ENCODE data around the gene NFATC2.
A peak's percentile ranks its signal among the peaks of the same experiment; 100 is the strongest.

NFATC2 gene

DNA sequence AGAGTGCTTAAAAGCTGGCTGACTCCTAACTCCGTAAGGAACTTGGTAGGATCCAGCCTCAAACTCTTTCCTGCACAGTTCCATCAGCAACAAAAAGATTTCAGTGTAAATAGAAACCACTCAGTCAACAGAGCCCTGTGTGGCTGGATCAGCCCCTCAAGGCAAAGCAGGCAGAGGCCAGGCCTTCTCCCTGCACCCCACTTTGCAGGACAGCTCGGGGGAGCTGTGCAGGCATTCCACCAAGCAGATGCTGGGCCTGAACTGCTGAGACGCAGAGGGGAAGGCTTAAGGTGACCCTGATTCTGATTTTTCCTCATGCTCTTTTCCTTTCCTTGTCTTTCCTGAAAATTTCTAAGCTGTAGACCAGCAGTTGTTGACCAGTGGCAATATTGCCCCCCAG, 91.5 kb downstream of the NFATC2 start:
- no peak for DNase-seq (ENCODE audit: low spot score)

GRCh38 chr20:51450221-51450712, 92.3 kb downstream of the NFATC2 start:
- DNase-seq (ENCODE audit: low spot score): no peak

DNA sequence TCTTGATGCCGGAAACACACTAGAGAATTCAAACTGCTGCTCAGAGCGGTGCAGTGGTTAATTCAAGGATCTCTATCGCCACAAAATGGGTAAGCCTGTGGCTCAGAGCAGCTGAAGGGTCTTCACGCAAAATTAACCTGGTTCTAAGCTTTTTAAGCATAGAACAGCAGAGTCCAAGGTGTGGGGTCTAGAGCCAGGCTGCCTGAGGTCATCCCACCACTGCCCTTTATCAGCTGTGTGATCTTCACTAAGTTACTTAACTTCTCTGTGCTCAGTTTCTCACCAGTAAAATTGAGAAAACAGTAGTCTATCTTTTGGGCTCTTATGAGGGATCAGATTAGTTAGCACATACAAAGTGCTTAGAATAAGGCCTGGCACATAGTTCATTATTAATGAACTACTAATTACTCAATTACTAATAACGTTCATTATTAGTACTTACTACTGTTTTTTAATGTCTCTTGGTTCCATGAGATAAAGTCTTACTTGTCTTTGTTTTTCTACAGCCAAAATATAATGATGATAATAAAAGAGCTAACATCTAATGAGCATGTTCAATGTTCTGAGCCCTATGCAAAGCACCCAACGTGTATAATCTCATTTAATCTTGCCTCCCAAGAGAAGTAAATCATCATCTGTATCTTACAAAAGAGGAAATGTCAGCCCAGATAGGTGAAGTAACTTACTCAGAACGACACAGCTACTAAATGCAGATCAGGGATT, 92.9 kb downstream of the NFATC2 start:
- DNase-seq (ENCODE audit: low spot score): no peak

GRCh38 chr20:51447765-51448148, 94.8 kb downstream of the NFATC2 start:
- DNase-seq (ENCODE audit: low spot score): no peak

DNA sequence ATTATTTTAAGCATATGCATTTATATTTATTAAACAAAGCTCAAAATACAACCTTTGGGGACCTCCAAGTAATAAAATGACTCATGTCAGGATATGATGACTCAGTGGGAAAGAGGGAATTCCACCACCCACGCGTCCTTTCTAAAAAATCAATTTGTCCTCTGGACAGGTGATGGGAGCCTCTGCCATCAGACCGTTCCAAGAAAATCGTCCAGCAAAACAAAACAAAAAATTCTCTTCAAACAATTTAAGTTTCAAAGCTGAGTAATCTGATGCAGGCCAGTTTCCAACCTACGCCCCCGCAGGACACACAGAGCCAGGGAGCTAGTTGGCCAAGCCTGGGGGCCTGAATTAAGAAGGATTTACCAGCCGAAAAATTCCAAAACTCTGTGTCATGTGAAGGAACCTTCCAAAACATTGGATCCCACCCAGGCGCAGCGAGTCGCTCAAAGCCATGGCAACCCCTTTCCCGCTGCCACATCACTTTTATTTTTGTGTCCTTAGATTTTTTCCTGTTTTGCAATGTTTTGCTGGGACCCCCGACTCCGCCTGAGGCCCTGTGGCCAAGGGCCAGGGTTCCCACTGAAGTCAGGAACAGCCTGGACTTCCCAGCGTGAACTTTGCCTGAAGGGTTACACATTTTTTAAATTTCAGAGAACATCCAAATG, 95.3 kb downstream of the NFATC2 start:
- DNase-seq (ENCODE audit: low spot score): no peak

- no peak for DNase-seq (ENCODE audit: low spot score)
These were observed 95.9 kb downstream of the NFATC2 start for GRCh38 chr20:51446656-51447055.

DNA sequence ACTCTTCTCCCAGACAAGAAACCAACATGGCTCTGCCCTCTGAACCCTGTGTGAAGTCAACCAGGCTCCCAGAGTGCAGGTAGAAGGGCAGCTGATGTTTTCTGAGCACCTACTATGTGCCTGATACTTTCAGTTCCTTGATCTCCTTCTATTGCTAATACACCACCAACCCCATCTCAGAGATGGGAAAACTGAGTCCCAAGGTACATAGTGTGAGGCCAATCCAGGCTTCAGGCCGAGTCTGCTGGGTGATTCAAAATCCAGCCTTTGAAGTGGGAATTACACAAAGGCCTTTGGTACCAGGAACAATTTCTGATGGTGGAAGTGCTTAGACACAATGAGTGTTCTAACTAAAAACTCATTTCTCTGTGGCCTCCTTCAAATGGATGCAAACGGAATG, 96.3 kb downstream of the NFATC2 start:
- no peak for DNase-seq (ENCODE audit: low spot score)

DNA sequence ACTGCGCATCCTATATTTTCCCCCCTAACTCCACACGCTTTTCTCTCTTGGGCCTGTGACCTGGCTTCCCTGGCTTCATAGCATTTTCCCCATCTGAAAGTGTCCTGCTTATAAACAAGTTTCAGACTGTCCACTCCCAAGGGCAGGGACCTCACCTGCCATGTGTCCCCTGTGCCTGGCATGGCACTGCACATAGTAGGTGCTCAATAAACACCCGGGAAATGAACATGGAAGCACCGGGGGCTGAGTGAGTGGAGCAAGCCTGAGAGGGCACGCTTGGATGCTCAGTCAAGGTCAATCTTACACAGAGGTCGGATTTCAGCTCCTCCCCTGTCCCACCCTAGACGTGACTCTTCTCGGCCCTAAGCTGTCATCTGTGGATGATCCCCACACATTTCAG, 96.9 kb downstream of the NFATC2 start:
- no peak for DNase-seq (ENCODE audit: low spot score)

GRCh38 chr20:51444922-51445438, 97.5 kb downstream of the NFATC2 start:
- DNase-seq (ENCODE audit: low spot score): no peak

DNA sequence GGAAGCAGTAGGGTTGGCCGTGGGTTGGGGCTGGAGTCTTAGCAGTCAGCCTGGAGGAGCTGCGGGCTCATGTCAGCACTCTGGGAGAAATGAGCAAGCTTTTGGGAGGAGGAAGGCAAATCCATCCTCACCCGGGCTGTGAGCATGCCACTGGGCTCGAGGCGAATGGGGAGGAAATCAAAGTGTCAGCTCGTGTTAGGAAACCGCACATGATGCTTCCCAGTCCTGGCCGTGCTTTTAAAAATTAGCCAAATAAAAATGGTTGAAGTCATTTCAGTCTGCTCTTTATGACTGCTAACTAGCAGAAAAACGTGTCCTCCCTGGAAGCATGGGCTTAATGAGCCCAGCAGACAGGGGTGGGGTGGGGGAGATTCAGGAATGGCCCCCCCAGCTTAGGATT, 98.1 kb downstream of the NFATC2 start:
- no peak for DNase-seq (ENCODE audit: low spot score)

- DNase-seq (ENCODE audit: low spot score): no peak
These were observed 99.9 kb downstream of the NFATC2 start for GRCh38 chr20:51442602-51443001.

DNA sequence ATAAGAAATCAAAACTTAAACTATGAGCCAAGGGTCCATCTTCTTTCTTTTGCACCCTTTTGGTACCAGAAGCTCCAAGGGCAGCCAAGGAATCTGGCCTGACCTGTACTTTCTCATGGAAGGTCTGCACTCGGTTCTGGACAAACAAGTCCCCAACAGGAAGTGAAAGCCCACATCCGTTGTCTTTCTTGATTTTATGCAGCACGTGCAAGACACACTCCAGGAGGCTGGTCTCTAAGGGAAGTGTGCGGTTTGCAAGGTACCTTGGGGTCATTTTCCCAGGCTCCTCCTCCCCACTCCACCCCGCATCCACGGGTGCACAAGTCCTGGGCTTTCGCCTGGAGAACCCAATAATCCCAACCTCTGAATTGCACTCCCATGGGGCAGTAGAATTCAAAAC, 101.9 kb downstream of the NFATC2 start:
- DNase-seq (ENCODE audit: low spot score): no peak

GRCh38 chr20:51439160-51439689, 103.3 kb downstream of the NFATC2 start:
- DNase-seq (ENCODE audit: low spot score): no peak

GRCh38 chr20:51438136-51438535, 104.4 kb downstream of the NFATC2 start:
- no peak for DNase-seq (ENCODE audit: low spot score)

GRCh38 chr20:51437182-51437924, 105.2 kb downstream of the NFATC2 start:
- no peak for DNase-seq (ENCODE audit: low spot score)

DNA sequence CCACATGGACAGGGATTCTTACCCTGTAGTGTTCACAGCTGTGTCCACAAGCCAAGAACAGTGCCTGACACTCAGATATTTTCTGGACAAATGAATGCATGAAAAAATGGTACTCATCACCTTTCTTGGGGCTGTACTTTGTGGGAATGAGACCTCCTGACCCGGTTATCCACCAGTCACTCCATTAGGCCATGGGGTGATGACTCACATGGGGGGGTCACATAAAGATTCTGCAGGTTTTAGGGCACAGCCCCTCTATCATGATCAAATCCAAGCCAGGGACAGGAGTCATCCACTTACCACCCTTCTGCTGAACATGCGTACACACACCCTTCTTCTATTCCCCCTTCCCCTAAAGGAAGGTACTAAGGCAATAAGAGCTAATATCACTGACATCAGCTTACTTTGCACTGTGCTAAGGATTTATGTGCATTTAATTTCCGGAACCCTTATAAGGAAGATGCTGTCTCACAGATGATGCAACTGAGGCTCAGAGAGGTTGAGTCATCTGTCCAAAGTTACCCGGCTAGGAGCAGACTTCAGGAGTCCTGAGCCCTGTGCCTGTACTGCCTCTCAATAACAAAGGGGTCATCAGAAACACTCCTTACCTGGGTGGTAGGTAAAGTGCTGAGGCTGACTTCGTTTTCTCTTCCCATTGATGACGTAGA, 107.8 kb downstream of the NFATC2 start:
- DNase-seq (ENCODE audit: low spot score): peak; percentile 30

GRCh38 chr20:51434026-51434425, 108.5 kb downstream of the NFATC2 start:
- DNase-seq (ENCODE audit: low spot score): no peak

GRCh38 chr20:51432875-51433274, 109.6 kb downstream of the NFATC2 start:
- DNase-seq (ENCODE audit: low spot score): no peak

DNA sequence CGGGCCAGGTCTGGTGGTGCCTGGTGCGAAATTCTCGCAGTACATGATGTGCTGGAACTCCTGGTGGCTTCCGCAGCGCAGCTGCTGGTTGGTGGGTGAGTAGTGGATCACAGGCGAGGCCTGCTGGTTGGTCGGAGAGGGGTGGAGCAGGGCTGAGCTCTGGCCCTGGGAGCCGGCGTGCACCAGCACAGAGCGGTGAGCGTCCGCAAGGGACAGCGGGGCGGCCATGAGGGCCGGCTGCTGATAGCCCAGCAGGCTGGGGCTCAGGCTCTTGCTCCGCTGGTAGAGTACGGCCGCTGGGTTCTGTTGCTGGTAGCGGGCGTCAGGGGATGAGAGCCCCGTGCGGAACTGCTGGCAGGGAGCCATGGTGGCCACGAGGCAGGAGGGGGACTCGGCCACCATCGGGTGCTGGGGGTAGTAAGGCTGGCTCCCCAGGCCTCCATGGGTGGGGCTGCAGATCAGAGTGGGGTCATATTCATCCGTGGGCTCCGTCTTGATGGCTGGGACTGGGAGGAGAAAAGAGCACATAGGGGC, 110.2 kb downstream of the NFATC2 start:
- no peak for DNase-seq (ENCODE audit: low spot score)

DNA sequence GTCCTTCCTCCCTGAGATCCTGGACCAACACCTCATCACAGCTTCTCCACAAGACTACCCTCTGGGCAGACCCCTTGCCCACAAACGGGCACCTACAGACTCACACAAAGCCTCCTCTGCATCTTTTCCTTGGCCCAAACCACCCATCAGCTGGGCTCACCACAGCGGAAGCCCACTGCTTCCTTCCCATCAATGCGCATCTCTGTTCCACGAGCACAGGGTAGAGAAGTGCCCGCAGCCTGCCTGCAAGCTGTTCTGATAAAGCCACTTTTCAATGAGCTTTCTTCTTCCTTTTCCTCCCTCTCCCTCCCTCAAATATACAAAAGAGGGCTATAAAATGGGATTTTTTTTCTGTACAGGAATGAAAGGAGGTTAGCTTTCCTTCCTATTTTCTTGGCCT, 111.2 kb downstream of the NFATC2 start:
- DNase-seq (ENCODE audit: low spot score): no peak

DNA sequence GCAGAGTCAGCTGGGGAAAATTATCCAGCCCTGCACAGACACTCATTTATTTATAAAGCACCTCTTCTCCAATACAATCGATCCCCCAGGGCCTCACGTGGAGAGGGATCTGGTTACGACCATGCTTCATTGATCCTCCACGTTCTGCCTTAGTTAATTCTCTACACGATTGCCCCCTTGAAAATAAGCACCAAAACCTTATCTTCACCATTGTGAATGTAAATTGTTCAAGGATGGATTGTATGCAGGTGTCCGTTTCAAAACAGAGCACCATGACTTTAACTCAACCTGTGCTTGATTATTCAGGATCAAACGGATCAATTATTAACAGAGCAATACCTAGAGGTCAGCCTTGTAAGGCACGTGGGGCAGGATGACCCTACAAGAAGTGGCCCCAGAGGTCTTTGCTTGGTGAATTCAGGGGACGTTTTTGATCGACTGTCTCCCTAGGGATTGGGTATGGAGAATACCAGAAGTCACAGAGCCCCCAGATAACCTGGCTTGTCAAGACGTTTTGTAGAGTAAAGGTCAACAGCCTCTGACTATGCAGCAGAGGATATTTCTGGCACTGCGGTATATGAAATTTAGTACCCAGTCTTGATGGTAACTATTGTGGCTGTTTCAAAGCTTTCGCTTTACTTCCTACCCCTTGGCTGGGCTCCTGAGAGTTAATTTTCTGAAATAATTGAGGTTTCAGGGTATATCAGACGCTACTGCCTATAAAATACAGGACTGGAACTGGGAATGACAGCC, 112.1 kb downstream of the NFATC2 start:
- DNase-seq (ENCODE audit: low spot score): no peak

Data from hematopoietic multipotent progenitor cell treated with erythropoietin and hydrocortisone succinate and interleukin-3 and kit ligand, for 17 days (in vitro differentiated cells).